ENCODE results near the gene MED15. TPM values are rescaled to one million over a fixed set of nuclear protein-coding genes. Genes with fewer than 3 reads are reported as not detected.

MED15 gene
- total RNA-seq, 2 donors from 2014 or later = 61.4 to 62.7 TPM

GRCh38 chr22:20626811-20627210 lies 119.4 kb downstream of the MED15 start:
- Histone ChIP-seq H3K9me3 (ENCODE audit: control insufficient read depth, low read length) (no peaks in the 10 kb centered on the region), H3K27ac (ENCODE audit: low read depth, low read length) (no peak overlapping the region), H3K36me3 (ENCODE audit: control insufficient read depth, insufficient read depth, low read length) (no peaks in the 10 kb centered on the region), H3K9ac (ENCODE audit: extremely low read depth, low read length, poor library complexity, severe bottlenecking) (no peak overlapping the region), H3K4me1 (ENCODE audit: control insufficient read depth, insufficient read depth, low read length) (no peaks in the 10 kb centered on the region), H3K27me3 (ENCODE audit: control insufficient read depth, insufficient read depth, low read length, poor library complexity, severe bottlenecking) (no peaks in the 10 kb centered on the region), H3K4me3 (ENCODE audit: low read length) (no peak overlapping the region)
- Mint-ChIP-seq H3K36me3 (ENCODE audit: low read depth) (no peaks in the 10 kb centered on the region), H3K27me3 (ENCODE audit: insufficient read depth) (peaks cover 4% of the 10 kb centered on the region), H3K27ac (no peak overlapping the region), H3K9me3 (no peaks in the 10 kb centered on the region), H3K4me1 (no peaks in the 10 kb centered on the region), H3K4me3 (no peak overlapping the region)
- DNase-seq = no peak
- WGBS, 2 experiments (ENCODE audit: insufficient coverage in 1 of 2, insufficient read length in 1 of 2) = 96% methylated on average over 4 of the region's 4 CpGs; no CpG with 5 or more reads in 1 of the 2 experiments
- no peak for TF ChIP-seq CTCF (conservative IDR thresholded peaks at IDR 0.05)

- Mint-ChIP-seq H3K4me3 (no peak overlapping the region), H3K9me3 (no peaks in the 10 kb centered on the region), H3K4me1 (no peaks in the 10 kb centered on the region), H3K27me3 (ENCODE audit: insufficient read depth) (peaks cover 4% of the 10 kb centered on the region), H3K27ac (no peak overlapping the region), H3K36me3 (ENCODE audit: low read depth) (no peaks in the 10 kb centered on the region)
- Histone ChIP-seq H3K9ac (ENCODE audit: extremely low read depth, low read length, poor library complexity, severe bottlenecking) (no peak overlapping the region), H3K9me3 (ENCODE audit: control insufficient read depth, low read length) (no peaks in the 10 kb centered on the region), H3K27ac (ENCODE audit: low read depth, low read length) (no peak overlapping the region), H3K4me3 (ENCODE audit: low read length) (no peak overlapping the region), H3K4me1 (ENCODE audit: control insufficient read depth, insufficient read depth, low read length) (no peaks in the 10 kb centered on the region), H3K36me3 (ENCODE audit: control insufficient read depth, insufficient read depth, low read length) (no peaks in the 10 kb centered on the region), H3K27me3 (ENCODE audit: control insufficient read depth, insufficient read depth, low read length, poor library complexity, severe bottlenecking) (no peaks in the 10 kb centered on the region)
- no peak for DNase-seq
- WGBS, 2 experiments (ENCODE audit: insufficient coverage in 1 of 2, insufficient read length in 1 of 2) = 91 to 100% methylated on average over 4 to 5 of the region's 5 CpGs
- no peak for TF ChIP-seq CTCF (conservative IDR thresholded peaks at IDR 0.05)
Observed at GRCh38 chr22:20627432-20627831, 120.0 kb downstream of the MED15 start.

GRCh38 chr22:20628081-20628939 lies 120.9 kb downstream of the MED15 start:
- H3K36me3 Mint-ChIP-seq (ENCODE audit: low read depth) = no peaks in the 10 kb centered on the region
- H3K9me3 Mint-ChIP-seq = no peaks in the 10 kb centered on the region
- DNase-seq = no peak
- peaks cover 4% of the 10 kb centered on the region for H3K27me3 Mint-ChIP-seq (ENCODE audit: insufficient read depth)
- H3K36me3 ChIP-seq (ENCODE audit: control insufficient read depth, insufficient read depth, low read length) = no peaks in the 10 kb centered on the region
- H3K4me1 Mint-ChIP-seq = no peaks in the 10 kb centered on the region
- H3K9ac ChIP-seq (ENCODE audit: extremely low read depth, low read length, poor library complexity, severe bottlenecking) = no peak overlapping the region
- H3K4me3 ChIP-seq (ENCODE audit: low read length) = no peak overlapping the region
- H3K27ac Mint-ChIP-seq = no peak overlapping the region
- H3K9me3 ChIP-seq (ENCODE audit: control insufficient read depth, low read length) = no peaks in the 10 kb centered on the region
- H3K27me3 ChIP-seq (ENCODE audit: control insufficient read depth, insufficient read depth, low read length, poor library complexity, severe bottlenecking) = no peaks in the 10 kb centered on the region
- H3K4me1 ChIP-seq (ENCODE audit: control insufficient read depth, insufficient read depth, low read length) = no peaks in the 10 kb centered on the region
- H3K4me3 Mint-ChIP-seq = no peak overlapping the region
- 88 to 91% methylated on average over 9 of the region's 9 CpGs for WGBS, 2 experiments (ENCODE audit: insufficient coverage in 1 of 2, insufficient read length in 1 of 2)
- TF ChIP-seq CTCF (conservative IDR thresholded peaks at IDR 0.05) = no peak
- H3K27ac ChIP-seq (ENCODE audit: low read depth, low read length) = no peak overlapping the region

Data from endodermal cell (in vitro differentiated cells).